ENCODE data around the gene S100PBP. TPM values are rescaled to one million over a fixed set of nuclear protein-coding genes. Genes with fewer than 3 reads are reported as not detected.

The S100PBP gene
- polyA plus RNA-seq, 1 experiment = 43.7 TPM

- CTCF ChIA-PET = interaction anchor here (1.1 to 1.2 kb wide), 3 partner anchors 14 to 35 kb away, joined by 4 read pairs; no protein-coding TSS in a partner anchor
- DNase-seq (ENCODE audit: low read depth, low spot score) = no peak
- H3K9me3 ChIP-seq (ENCODE audit: control insufficient read depth, insufficient read depth, low read length) = no peaks in the 10 kb centered on the region; the same call in 1 of the 2 replicates
- no peak for TF ChIP-seq CTCF (IDR thresholded peaks at IDR 0.05; ENCODE audit: low read depth, low read length)
- no peak overlapping the region for H3K4me3 ChIP-seq (ENCODE audit: low read depth, low read length)
- peaks cover 8% of the 10 kb centered on the region for H3K27me3 ChIP-seq (ENCODE audit: control insufficient read depth, insufficient read depth, low read length)
- H3K27ac ChIP-seq (ENCODE audit: low read depth, low read length) = no peak overlapping the region
- POLR2A ChIA-PET = interaction anchor here (0.5 kb wide), 1 partner anchor 150 kb away, joined by 3 read pairs; no protein-coding TSS in a partner anchor
Measured at GRCh38 chr1:32906654-32907053, 89.2 kb downstream of the S100PBP start.

DNA sequence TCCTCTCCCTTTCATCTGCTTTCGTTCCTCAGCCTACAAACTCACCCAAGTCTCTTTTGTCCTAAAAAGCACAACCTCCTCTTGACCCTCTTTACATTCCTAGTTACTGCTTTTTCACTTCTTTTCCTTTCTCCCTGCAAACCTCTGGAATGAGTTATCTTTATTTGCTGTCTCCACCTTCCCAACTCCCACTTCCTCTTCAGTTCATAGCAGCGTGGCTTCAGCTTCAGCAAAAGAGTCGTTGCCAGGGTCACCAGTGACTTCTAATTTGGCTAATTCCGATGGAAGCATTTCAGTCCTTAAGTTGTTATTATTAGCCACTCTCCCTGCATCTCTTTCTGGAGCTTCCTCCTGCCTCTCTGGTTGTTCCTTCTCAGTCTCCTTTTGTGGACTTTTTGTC, 90.0 kb downstream of the S100PBP start:
- H3K27ac ChIP-seq (ENCODE audit: low read depth, low read length) = no peak overlapping the region
- DNase-seq (ENCODE audit: low read depth, low spot score) = no peak
- H3K9me3 ChIP-seq (ENCODE audit: control insufficient read depth, insufficient read depth, low read length) = no peaks in the 10 kb centered on the region
- no peak overlapping the region for H3K4me3 ChIP-seq (ENCODE audit: low read depth, low read length)
- H3K27me3 ChIP-seq (ENCODE audit: control insufficient read depth, insufficient read depth, low read length) = peaks cover 8% of the 10 kb centered on the region
- ChIA-PET CTCF (interaction anchor here (1.1 to 1.2 kb wide), 3 partner anchors 15 to 35 kb away, joined by 4 read pairs; no protein-coding TSS in a partner anchor), POLR2A (interaction anchor here (0.6 kb wide), 1 partner anchor 8 kb away, joined by 5 read pairs; no protein-coding TSS in a partner anchor)
- no peak for TF ChIP-seq CTCF (IDR thresholded peaks at IDR 0.05; ENCODE audit: low read depth, low read length)

Other genes starting within 250 kb of the S100PBP start
- 63.5 and 89.1 TPM in 2 replicates for gene ZBTB8OS, start 167.1 kb upstream of the S100PBP start, polyA plus RNA-seq (2011; rRNA removed)
- gene RBBP4, start 166.4 kb upstream of the S100PBP start, polyA plus RNA-seq (2011; rRNA removed) = 132 and 154 TPM in 2 replicates
- 50.4 and 65.1 TPM in 2 replicates for gene SYNC, start 114.9 kb upstream of the S100PBP start, polyA plus RNA-seq (2011; rRNA removed)
- gene YARS1, start 295 bp upstream of the S100PBP start, polyA plus RNA-seq (2011; rRNA removed) = 105 and 107 TPM in 2 replicates
- gene FNDC5, start 53.3 kb downstream of the S100PBP start, polyA plus RNA-seq (2011; rRNA removed) = 1.5 and 1.9 TPM in 2 replicates
- 0.06 and 0.29 TPM in 2 replicates for gene HPCA, start 68.8 kb downstream of the S100PBP start, polyA plus RNA-seq (2011; rRNA removed)
- 28.6 and 49.5 TPM in 2 replicates for gene TMEM54, start 83.7 kb downstream of the S100PBP start, polyA plus RNA-seq (2011; rRNA removed)
- gene RNF19B, start 147.2 kb downstream of the S100PBP start, polyA plus RNA-seq (2011; rRNA removed) = 8.5 and 10.1 TPM in 2 replicates
- 129 TPM in 2 replicates for gene AK2, start 219.2 kb downstream of the S100PBP start, polyA plus RNA-seq (2011; rRNA removed)

Data from AG04450 (cell line).